Heart left ventricle (tissue), 13 donors: ENCODE results near the gene E4F1.

Experiments used
- CTCF ChIP-seq, 12 donors: fragments of 200-600 bp; sonication (generic) in 4 of 12; IDR thresholded peaks; one replicate each; pipeline versions ENCODE4 v1.5.0 to v1.8.0; 2018 to 2022; ENCODE audit warnings: antibody characterized with exemption in 12 of 12, mild to moderate bottlenecking in 5 of 12
- POLR2A ChIP-seq, 2 donors: fragments of 450-650 bp; IDR thresholded peaks; one replicate each; pipeline ENCODE4 v1.6.1; 2017; ENCODE audit warnings: antibody characterized with exemption in 2 of 2, mild to moderate bottlenecking in 2 of 2, moderate library complexity in 2 of 2
- donor health status: ischemic (EF 13 %, LVEDD 7.1; RV severe dilation, severe dysfunction).
- donor health status: DM: no; HTN: yes; CAD: no.
- donor health status: DM: no; HTN: no; CAD: no.
- donor health status: ischemic (EF 25% LVEDD 6.9; RV normal size, moderate dysfunction).
- donor health status: ischemic (EF 25% LVEDD 5.7; RV mildly dilated, moderate dysfunction).
- donor health status: ischemic (EF 35%, LVEDD 5.7; RV mildly dilated, moderate dysfunction).
- donor health status: nonischemic (EF 11% LVEDD 7.7; RV severe dilation, severe dysfunction).
- donor health status: DM: yes; HTN: yes; CAD: no.
- donor health status: PGD.
- donor health status: ischemic (EF 29% LVEDD 5.4; RV normal size, mild dysfunction).
- donor health status: nonischemic (EF 23%, LVEDD 6.1; RV moderate dilation, normal function).

- TF ChIP-seq CTCF (IDR thresholded peaks at IDR 0.05) (no peak), POLR2A (IDR thresholded peaks at IDR 0.05) (no peak)
Observed at GRCh38 chr16:2216330-2216729, 7.1 kb upstream of the E4F1 start.
